GM12878 (cell line): ENCODE results near the gene TBRG1. TPM values are rescaled to one million over a fixed set of nuclear protein-coding genes. Genes with fewer than 3 reads are reported as not detected.

Source experiments
- ASH2L ChIP-seq: fragments of 300-600, 200-600 bp; sonication (generic); IDR thresholded peaks from 2 replicates; pipeline ENCODE4 v1.6.1; 2017; ENCODE audit warnings: low read depth, mild to moderate bottlenecking, borderline replicate concordance
- BACH1 ChIP-seq: fragments of 450-650 bp; IDR thresholded peaks from 2 replicates; pipeline ENCODE4 v1.6.1; 2017; ENCODE audit warnings: mild to moderate bottlenecking, borderline replicate concordance
- BCL11A ChIP-seq: IDR thresholded peaks from 2 replicates; pipeline ENCODE4 v1.6.1; 2011; ENCODE audit warnings: low read depth, low read length
- EED ChIP-seq: sonication (generic); IDR thresholded peaks from 2 replicates; pipeline ENCODE4 v1.6.1; 2016; ENCODE audit warnings: antibody characterized with exemption, low read depth
- EZH2 ChIP-seq: IDR thresholded peaks from 2 replicates; pipeline ENCODE4 v1.6.1; 2012; ENCODE audit warnings: low read depth, mild to moderate bottlenecking, control low read depth, inconsistent platforms, low read length, borderline replicate concordance; ENCODE audit not compliant: control insufficient read depth
- FOXM1 ChIP-seq: IDR thresholded peaks from 2 replicates; pipeline ENCODE4 v1.6.1; 2012; ENCODE audit warnings: low read depth, mild to moderate bottlenecking, inconsistent platforms, low read length, moderate library complexity
- HCFC1 ChIP-seq: fragments of 150-350 bp; IDR thresholded peaks from 2 replicates; pipeline ENCODE4 v1.6.1; 2014; ENCODE audit warnings: low read length
- JUNB ChIP-seq: IDR thresholded peaks from 2 replicates; pipeline ENCODE4 v1.6.1; 2016; ENCODE audit warnings: antibody characterized with exemption, mild to moderate bottlenecking
- MTA3 ChIP-seq: IDR thresholded peaks from 2 replicates; pipeline ENCODE4 v1.6.1; 2012; ENCODE audit warnings: low read length, inconsistent platforms, borderline replicate concordance
- MYB ChIP-seq: fragments of 150-350 bp; IDR thresholded peaks from 2 replicates; pipeline ENCODE4 v1.6.1; 2014; ENCODE audit warnings: mild to moderate bottlenecking, low read depth, low read length, borderline replicate concordance
- NBN ChIP-seq: fragments of 450-650 bp; IDR thresholded peaks from 2 replicates; pipeline ENCODE4 v1.6.1; 2016
- PAX8 ChIP-seq: fragments of 450-650 bp; IDR thresholded peaks from 2 replicates; pipeline ENCODE4 v1.6.1; 2017; ENCODE audit warnings: mild to moderate bottlenecking, moderate library complexity
- POU2F2 ChIP-seq: IDR thresholded peaks from 3 replicates; pipeline ENCODE4 v1.6.1; 2011; ENCODE audit warnings: low read depth, mild to moderate bottlenecking, low read length, borderline replicate concordance
- RAD21 ChIP-seq: IDR thresholded peaks from 2 replicates; pipeline ENCODE4 v1.6.1; 2011; ENCODE audit warnings: mild to moderate bottlenecking, low read depth, low read length, moderate library complexity; ENCODE audit not compliant: insufficient read depth
- RAD51 ChIP-seq: fragments of 450-650 bp; IDR thresholded peaks from 2 replicates; pipeline ENCODE4 v1.6.1; 2016; ENCODE audit warnings: moderate library complexity, mild to moderate bottlenecking, inconsistent platforms
- SMAD1 ChIP-seq: fragments of 450-650 bp; IDR thresholded peaks from 2 replicates; pipeline ENCODE4 v1.6.1; 2018; ENCODE audit warnings: mild to moderate bottlenecking, low read depth; ENCODE audit not compliant: partially characterized antibody
- SRF ChIP-seq, 2 experiments: IDR thresholded peaks; 2 replicates each; pipeline ENCODE4 v1.6.1; 2011; ENCODE audit warnings: low read depth in 2 of 2, low read length in 2 of 2, mild to moderate bottlenecking in 1 of 2, moderate library complexity in 1 of 2
- ZBED1 ChIP-seq: IDR thresholded peaks from 2 replicates; pipeline ENCODE4 v1.6.1; 2016; ENCODE audit warnings: borderline replicate concordance
- ZBTB4 ChIP-seq: fragments of 450-650 bp; formaldehyde crosslinking; IDR thresholded peaks from 2 replicates; pipeline ENCODE4 v1.4.0; 2022; ENCODE audit warnings: mild to moderate bottlenecking, moderate library complexity
- ZBTB40 ChIP-seq: fragments of 450-650 bp; IDR thresholded peaks from 2 replicates; pipeline ENCODE4 v1.6.1; 2016; ENCODE audit warnings: mild to moderate bottlenecking, moderate library complexity, borderline replicate concordance
- ZNF207 ChIP-seq: fragments of 450-650 bp; IDR thresholded peaks from 2 replicates; pipeline ENCODE4 v1.6.1; 2014; ENCODE audit warnings: antibody characterized with exemption, mild to moderate bottlenecking, borderline replicate concordance
- polyA plus RNA-seq, 11 experiments: library from polyadenylated mRNA; depleted of rRNA in 4 of 11; unstranded in 6 of 11; stranded (reverse) in 5 of 11; fragments of >200 nt; fragmentation: Nextera tagmentation in 4 of 11; fragmentation: Illumina TruSeq in 1 of 11; extraction: Ambion mirVana in 4 of 11; extraction: Trizol in 1 of 11; gene quantifications; 1 replicate in 1 of 11; 2 replicates in 10 of 11; pipeline versions ENCODE4 v1.2.1 to v1.2.3, GENCODE V29; 2011 to 2016; ENCODE audit warnings: inconsistent platforms in 2 of 11, missing spikeins in 2 of 11, low read depth in 1 of 11
- total RNA-seq, 4 experiments: library from RNA; depleted of rRNA in 3 of 4; stranded (reverse); fragments of >200 nt in 3 of 4; fragmentation: Illumina TruSeq in 1 of 4; extraction: Trizol in 1 of 4; gene quantifications; 2 replicates each; pipeline versions ENCODE4 v1.2.1 to v1.2.3, GENCODE V29; 2013 to 2021
- TF ChIP-seq, protein P1 (sequence below): fragments of 450-650 bp; IDR thresholded peaks from 2 replicates; pipeline ENCODE4 v1.6.1; 2014; ENCODE audit warnings: mild to moderate bottlenecking
- TF ChIP-seq, protein P2 (sequence below): IDR thresholded peaks from 2 replicates; pipeline ENCODE4 v1.6.1; 2011; ENCODE audit warnings: low read depth, mild to moderate bottlenecking, low read length, moderate library complexity, borderline replicate concordance; ENCODE audit errors: extremely low read depth

Gene TBRG1
- total and polyA plus RNA-seq, 10 of the 15 experiments (the other 5 are each of a cell fraction or from before 2014, with no cell fraction given) = 12.3 to 46.6 (median 26.2) TPM

DNA sequence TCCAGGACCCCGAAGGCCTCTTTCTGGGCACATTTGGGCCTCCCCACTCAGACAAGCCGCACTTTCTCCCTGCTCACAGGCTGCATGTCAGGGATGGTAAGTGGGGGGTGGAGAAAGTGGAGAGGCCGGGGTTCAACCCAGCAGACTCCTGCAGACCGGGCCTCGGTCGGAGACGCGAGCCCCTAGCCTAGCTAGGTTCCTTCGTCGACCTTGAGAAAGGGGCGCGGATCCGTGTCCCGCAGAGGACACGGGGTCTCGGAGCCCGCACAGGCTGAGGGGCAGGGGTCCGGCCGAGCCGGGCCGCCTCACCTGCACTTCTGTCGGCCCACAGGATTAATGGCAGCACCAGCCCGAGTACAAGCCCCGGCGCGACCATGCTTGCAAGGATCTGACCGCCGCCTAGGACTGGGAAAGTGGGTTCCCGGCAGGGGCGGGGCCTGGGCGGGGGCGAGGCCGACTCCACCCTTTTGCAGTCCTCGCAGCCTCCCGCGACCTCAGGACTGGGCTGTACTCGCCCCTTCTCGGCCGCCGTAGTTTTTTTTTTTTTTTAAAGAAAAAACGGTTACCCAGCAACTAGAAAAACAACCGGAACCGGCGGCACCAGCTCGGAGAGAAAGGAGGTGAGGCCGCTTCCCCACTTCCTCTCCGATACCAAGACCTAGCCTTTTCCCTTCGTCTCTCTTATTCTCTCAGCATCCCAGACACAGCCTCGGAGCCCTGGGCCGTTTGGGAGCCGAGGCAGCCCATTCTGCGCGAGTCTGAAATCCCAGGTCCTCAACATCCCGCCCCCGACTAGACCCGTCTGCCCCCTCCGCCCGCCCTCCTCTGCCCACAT lies 50.9 kb downstream of the TBRG1 start, which contains the start of the genes SIAE and SPA17 (continued):
- TF ChIP-seq SMAD1 (no peak), NBN (no peak), ASH2L (no peak), ZNF207 (no peak), PAX8 (no peak), JUNB (no peak), EED (no peak), RAD21 (no peak), MTA3 (no peak), HCFC1 (peak; percentile 36; the same call in 1 of the 2 replicates), BCL11A (no peak), ZBTB40 (peak; percentile 70; the same call in 1 of the 2 replicates), ZBED1 (no peak), RAD51 (no peak), FOXM1 (no peak), MYB (no peak), ZBTB4 (CRISPR knock-in tag) (no peak), SRF (IDR thresholded peaks at IDR 0.05; ENCODE audit: low read depth in 2 of 2, low read length in 2 of 2) (no peak), POU2F2 (no peak), EZH2 (no peak), BACH1 (no peak)
- TF ChIP-seq, protein P1, sequence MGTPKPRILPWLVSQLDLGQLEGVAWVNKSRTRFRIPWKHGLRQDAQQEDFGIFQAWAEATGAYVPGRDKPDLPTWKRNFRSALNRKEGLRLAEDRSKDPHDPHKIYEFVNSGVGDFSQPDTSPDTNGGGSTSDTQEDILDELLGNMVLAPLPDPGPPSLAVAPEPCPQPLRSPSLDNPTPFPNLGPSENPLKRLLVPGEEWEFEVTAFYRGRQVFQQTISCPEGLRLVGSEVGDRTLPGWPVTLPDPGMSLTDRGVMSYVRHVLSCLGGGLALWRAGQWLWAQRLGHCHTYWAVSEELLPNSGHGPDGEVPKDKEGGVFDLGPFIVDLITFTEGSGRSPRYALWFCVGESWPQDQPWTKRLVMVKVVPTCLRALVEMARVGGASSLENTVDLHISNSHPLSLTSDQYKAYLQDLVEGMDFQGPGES = no peak
- TF ChIP-seq, protein P2, sequence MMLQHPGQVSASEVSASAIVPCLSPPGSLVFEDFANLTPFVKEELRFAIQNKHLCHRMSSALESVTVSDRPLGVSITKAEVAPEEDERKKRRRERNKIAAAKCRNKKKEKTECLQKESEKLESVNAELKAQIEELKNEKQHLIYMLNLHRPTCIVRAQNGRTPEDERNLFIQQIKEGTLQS = no peak
